ENCODE measurements around the gene CADPS.

The CADPS gene

GRCh38 chr3:62481962-62482361 is 393.3 kb downstream of the CADPS start:
- DNase-seq, result no peak

GRCh38 chr3:62480056-62480455 is 395.2 kb downstream of the CADPS start:
- no peak for DNase-seq

- no peak for DNase-seq
Observed at GRCh38 chr3:62479326-62479725, 395.9 kb downstream of the CADPS start.

GRCh38 chr3:62475306-62475705 is 399.9 kb downstream of the CADPS start:
- no peak for DNase-seq

GRCh38 chr3:62467966-62468722 is 407.1 kb downstream of the CADPS start:
- no peak for DNase-seq

GRCh38 chr3:62462788-62463187 is 412.4 kb downstream of the CADPS start:
- DNase-seq, result no peak

- DNase-seq, result no peak
Observed at GRCh38 chr3:62462104-62462762, 413.0 kb downstream of the CADPS start.

- no peak for DNase-seq
Observed at GRCh38 chr3:62454916-62455315, 420.3 kb downstream of the CADPS start.

- DNase-seq, result no peak
Observed at GRCh38 chr3:62453448-62453847, 421.8 kb downstream of the CADPS start.

GRCh38 chr3:62451211-62451887 is 423.9 kb downstream of the CADPS start:
- no peak for DNase-seq

- DNase-seq, result no peak
Observed at GRCh38 chr3:62446337-62446940, 428.8 kb downstream of the CADPS start.

GRCh38 chr3:62445275-62445674 is 429.9 kb downstream of the CADPS start:
- DNase-seq, result no peak

GRCh38 chr3:62439978-62440377 is 435.2 kb downstream of the CADPS start:
- DNase-seq, result no peak

GRCh38 chr3:62439176-62439813 is 435.9 kb downstream of the CADPS start:
- DNase-seq, result no peak

GRCh38 chr3:62436785-62437184 is 438.4 kb downstream of the CADPS start:
- DNase-seq, result no peak

GRCh38 chr3:62433396-62433795 is 441.8 kb downstream of the CADPS start:
- no peak for DNase-seq

- no peak for DNase-seq
Observed at GRCh38 chr3:62421207-62421606, 454.0 kb downstream of the CADPS start.

- DNase-seq, result no peak
Observed at GRCh38 chr3:62416144-62416543, 459.1 kb downstream of the CADPS start.

- DNase-seq, result no peak
Observed at GRCh38 chr3:62415312-62415801, 459.9 kb downstream of the CADPS start.

- DNase-seq, result no peak
Observed at GRCh38 chr3:62414786-62415185, 460.4 kb downstream of the CADPS start.

GRCh38 chr3:62413687-62414086 is 461.5 kb downstream of the CADPS start:
- no peak for DNase-seq

- DNase-seq, result no peak
Observed at GRCh38 chr3:62406945-62407344, 468.3 kb downstream of the CADPS start.

- no peak for DNase-seq
Observed at GRCh38 chr3:62405566-62405965, 469.6 kb downstream of the CADPS start.
